Measurements from ENCODE around the gene ESR2. TPM values are rescaled to one million over a fixed set of nuclear protein-coding genes. Genes with fewer than 3 reads are reported as not detected.

The ESR2 gene
- total RNA-seq, 1 donor from 2014 or later: 0.16 TPM

DNA sequence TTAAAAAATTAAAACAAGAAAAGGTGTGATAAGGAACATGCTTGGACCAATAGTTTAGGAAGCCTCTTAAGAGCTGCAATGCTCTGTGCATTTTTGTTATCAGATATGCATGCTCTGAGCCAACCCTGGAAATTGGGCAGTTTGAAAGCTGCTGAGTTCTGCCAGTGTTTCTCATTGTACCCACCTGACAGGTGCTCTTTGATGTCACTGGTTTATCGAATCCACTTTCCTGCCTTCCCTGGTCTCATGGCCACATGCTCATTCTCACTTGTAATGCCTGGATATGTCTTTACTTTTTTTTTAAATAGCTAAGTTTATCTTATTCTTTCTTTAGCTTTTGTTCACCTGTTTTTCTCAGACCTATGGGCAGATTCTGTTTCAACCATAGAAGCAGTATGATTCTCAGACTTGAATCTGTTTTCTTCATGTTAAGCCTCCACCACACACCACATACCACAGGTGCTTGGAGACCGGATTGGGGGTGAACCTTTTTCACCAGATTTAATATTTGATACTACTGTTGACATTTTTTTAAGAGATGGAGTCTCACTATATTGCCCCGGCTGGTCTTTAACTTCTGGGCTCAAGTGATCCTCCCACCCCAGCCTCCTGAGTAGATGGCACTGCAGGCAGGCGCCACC, 90.7 kb downstream of the ESR2 start:
- no peaks in the 10 kb centered on the region for H3K9me3 Mint-ChIP-seq (ENCODE audit: unreplicated experiment)
- no peak overlapping the region for H3K4me2 ChIP-seq (ENCODE audit: low read length)
- no peak for FAIRE-seq
- no peak overlapping the region for H2AFZ ChIP-seq (ENCODE audit: low read depth, low read length)
- no peak overlapping the region for H3K27ac Mint-ChIP-seq (ENCODE audit: unreplicated experiment)
- H3K4me3 Mint-ChIP-seq (ENCODE audit: unreplicated experiment): no peak overlapping the region
- no peak overlapping the region for H3K9ac ChIP-seq (ENCODE audit: low read length)
- no peaks in the 10 kb centered on the region for H4K20me1 ChIP-seq (ENCODE audit: insufficient read depth, low read length)
- H3K79me2 ChIP-seq (ENCODE audit: insufficient read depth, low read length): no peaks in the 10 kb centered on the region
- H3K4me1 Mint-ChIP-seq (ENCODE audit: low read depth, unreplicated experiment): peaks cover 8% of the 10 kb centered on the region
- no peak overlapping the region for H3K27ac ChIP-seq (ENCODE audit: low read depth, low read length)
- H3K4me3 ChIP-seq (ENCODE audit: insufficient read depth, low read depth, low read length): no peak overlapping the region
- H3K4me1 ChIP-seq (ENCODE audit: insufficient read depth, low read length): no peaks in the 10 kb centered on the region
- no peak for DNase-seq (ENCODE audit: low read depth)
- H3K36me3 Mint-ChIP-seq (ENCODE audit: low read depth, unreplicated experiment): peaks cover 3% of the 10 kb centered on the region
- H3K9me3 ChIP-seq (ENCODE audit: insufficient read depth, low read depth, low read length): no peaks in the 10 kb centered on the region
- no peaks in the 10 kb centered on the region for H3K36me3 ChIP-seq (ENCODE audit: insufficient read depth, low read length)
- H3K27me3 ChIP-seq (ENCODE audit: insufficient read depth, low read length): no peaks in the 10 kb centered on the region
- H3K27me3 Mint-ChIP-seq (ENCODE audit: low read depth, unreplicated experiment): peaks cover 5% of the 10 kb centered on the region
- TF ChIP-seq, protein P1, sequence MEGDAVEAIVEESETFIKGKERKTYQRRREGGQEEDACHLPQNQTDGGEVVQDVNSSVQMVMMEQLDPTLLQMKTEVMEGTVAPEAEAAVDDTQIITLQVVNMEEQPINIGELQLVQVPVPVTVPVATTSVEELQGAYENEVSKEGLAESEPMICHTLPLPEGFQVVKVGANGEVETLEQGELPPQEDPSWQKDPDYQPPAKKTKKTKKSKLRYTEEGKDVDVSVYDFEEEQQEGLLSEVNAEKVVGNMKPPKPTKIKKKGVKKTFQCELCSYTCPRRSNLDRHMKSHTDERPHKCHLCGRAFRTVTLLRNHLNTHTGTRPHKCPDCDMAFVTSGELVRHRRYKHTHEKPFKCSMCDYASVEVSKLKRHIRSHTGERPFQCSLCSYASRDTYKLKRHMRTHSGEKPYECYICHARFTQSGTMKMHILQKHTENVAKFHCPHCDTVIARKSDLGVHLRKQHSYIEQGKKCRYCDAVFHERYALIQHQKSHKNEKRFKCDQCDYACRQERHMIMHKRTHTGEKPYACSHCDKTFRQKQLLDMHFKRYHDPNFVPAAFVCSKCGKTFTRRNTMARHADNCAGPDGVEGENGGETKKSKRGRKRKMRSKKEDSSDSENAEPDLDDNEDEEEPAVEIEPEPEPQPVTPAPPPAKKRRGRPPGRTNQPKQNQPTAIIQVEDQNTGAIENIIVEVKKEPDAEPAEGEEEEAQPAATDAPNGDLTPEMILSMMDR (IDR thresholded peaks at IDR 0.05; ENCODE audit: insufficient read depth, low read depth, low read length): no peak
- TF ChIP-seq EZH2 (IDR thresholded peaks at IDR 0.05; ENCODE audit: insufficient read depth, low read length): no peak

- TF ChIP-seq EZH2 (IDR thresholded peaks at IDR 0.05; ENCODE audit: insufficient read depth, low read length): no peak
- TF ChIP-seq, protein P1 (IDR thresholded peaks at IDR 0.05; ENCODE audit: insufficient read depth, low read depth, low read length): no peak
- Mint-ChIP-seq H3K9me3 (ENCODE audit: unreplicated experiment) (no peaks in the 10 kb centered on the region), H3K4me1 (ENCODE audit: low read depth, unreplicated experiment) (peaks cover 9% of the 10 kb centered on the region), H3K27ac (ENCODE audit: unreplicated experiment) (no peak overlapping the region), H3K4me3 (ENCODE audit: unreplicated experiment) (no peak overlapping the region), H3K36me3 (ENCODE audit: low read depth, unreplicated experiment) (no peaks in the 10 kb centered on the region), H3K27me3 (ENCODE audit: low read depth, unreplicated experiment) (peaks cover 5% of the 10 kb centered on the region)
- H3K9ac ChIP-seq (ENCODE audit: low read length): no peak overlapping the region
- H3K4me1 ChIP-seq (ENCODE audit: insufficient read depth, low read length): no peaks in the 10 kb centered on the region
- no peaks in the 10 kb centered on the region for H3K9me3 ChIP-seq (ENCODE audit: insufficient read depth, low read depth, low read length)
- no peak overlapping the region for H3K4me2 ChIP-seq (ENCODE audit: low read length)
- H3K4me3 ChIP-seq (ENCODE audit: insufficient read depth, low read depth, low read length): no peak overlapping the region
- FAIRE-seq (no peak), DNase-seq (ENCODE audit: low read depth) (no peak)
- no peaks in the 10 kb centered on the region for H3K79me2 ChIP-seq (ENCODE audit: insufficient read depth, low read length)
- no peak overlapping the region for H2AFZ ChIP-seq (ENCODE audit: low read depth, low read length)
- H3K27me3 ChIP-seq (ENCODE audit: insufficient read depth, low read length): no peaks in the 10 kb centered on the region
- H4K20me1 ChIP-seq (ENCODE audit: insufficient read depth, low read length): no peaks in the 10 kb centered on the region
- H3K27ac ChIP-seq (ENCODE audit: low read depth, low read length): no peak overlapping the region
- H3K36me3 ChIP-seq (ENCODE audit: insufficient read depth, low read length): no peaks in the 10 kb centered on the region
These were observed 91.5 kb downstream of the ESR2 start for GRCh38 chr14:64202716-64203115.

- TF ChIP-seq, protein P1 (IDR thresholded peaks at IDR 0.05; ENCODE audit: insufficient read depth, low read depth, low read length): no peak
- no peak for TF ChIP-seq EZH2 (IDR thresholded peaks at IDR 0.05; ENCODE audit: insufficient read depth, low read length)
- H3K9ac ChIP-seq (ENCODE audit: low read length): no peak overlapping the region
- DNase-seq (ENCODE audit: low read depth): no peak
- no peak for FAIRE-seq
- no peak overlapping the region for H3K27ac ChIP-seq (ENCODE audit: low read depth, low read length)
- Mint-ChIP-seq H3K27ac (ENCODE audit: unreplicated experiment) (no peak overlapping the region), H3K4me3 (ENCODE audit: unreplicated experiment) (no peak overlapping the region), H3K4me1 (ENCODE audit: low read depth, unreplicated experiment) (peaks cover 16% of the 10 kb centered on the region), H3K27me3 (ENCODE audit: low read depth, unreplicated experiment) (peaks cover 5% of the 10 kb centered on the region), H3K36me3 (ENCODE audit: low read depth, unreplicated experiment) (no peaks in the 10 kb centered on the region), H3K9me3 (ENCODE audit: unreplicated experiment) (no peaks in the 10 kb centered on the region)
- H3K4me3 ChIP-seq (ENCODE audit: insufficient read depth, low read depth, low read length): no peak overlapping the region
- no peak overlapping the region for H2AFZ ChIP-seq (ENCODE audit: low read depth, low read length)
- H3K36me3 ChIP-seq (ENCODE audit: insufficient read depth, low read length): no peaks in the 10 kb centered on the region
- H3K4me1 ChIP-seq (ENCODE audit: insufficient read depth, low read length): no peaks in the 10 kb centered on the region
- no peaks in the 10 kb centered on the region for H3K9me3 ChIP-seq (ENCODE audit: insufficient read depth, low read depth, low read length)
- no peaks in the 10 kb centered on the region for H3K79me2 ChIP-seq (ENCODE audit: insufficient read depth, low read length)
- H3K27me3 ChIP-seq (ENCODE audit: insufficient read depth, low read length): no peaks in the 10 kb centered on the region
- H4K20me1 ChIP-seq (ENCODE audit: insufficient read depth, low read length): no peaks in the 10 kb centered on the region
- no peak overlapping the region for H3K4me2 ChIP-seq (ENCODE audit: low read length)
These were observed 92.1 kb downstream of the ESR2 start for GRCh38 chr14:64201921-64202545.

All from astrocyte (in vitro differentiated cells and primary cell).